Rectal smooth muscle tissue (tissue), 1 donor: Measurements from ENCODE around the gene HADH.
"Not testable (repeated sequence)": the region's sequence is repeated elsewhere in the genome, so short reads cannot be mapped to it uniquely, and the experiment has no call there.

ENCODE experiments used
- H3K27ac ChIP-seq: one replicate; pipeline ENCODE4 v1.7.0; 2013; ENCODE audit warnings: low read depth, low read length, inconsistent platforms
- H3K27me3 ChIP-seq: one replicate; pipeline ENCODE4 v1.7.0; 2013; ENCODE audit warnings: low read length; ENCODE audit not compliant: control insufficient read depth, insufficient read depth
- H3K36me3 ChIP-seq: one replicate; pipeline ENCODE4 v1.7.0; 2013; ENCODE audit warnings: low read length; ENCODE audit not compliant: control insufficient read depth, insufficient read depth
- H3K4me1 ChIP-seq: one replicate; pipeline ENCODE4 v1.7.0; 2013; ENCODE audit warnings: low read length; ENCODE audit not compliant: control insufficient read depth, insufficient read depth
- H3K4me3 ChIP-seq: one replicate; pipeline ENCODE4 v1.7.0; 2013; ENCODE audit warnings: low read length
- H3K9ac ChIP-seq: one replicate; pipeline ENCODE4 v1.7.0; 2013; ENCODE audit warnings: low read length

Gene HADH

DNA sequence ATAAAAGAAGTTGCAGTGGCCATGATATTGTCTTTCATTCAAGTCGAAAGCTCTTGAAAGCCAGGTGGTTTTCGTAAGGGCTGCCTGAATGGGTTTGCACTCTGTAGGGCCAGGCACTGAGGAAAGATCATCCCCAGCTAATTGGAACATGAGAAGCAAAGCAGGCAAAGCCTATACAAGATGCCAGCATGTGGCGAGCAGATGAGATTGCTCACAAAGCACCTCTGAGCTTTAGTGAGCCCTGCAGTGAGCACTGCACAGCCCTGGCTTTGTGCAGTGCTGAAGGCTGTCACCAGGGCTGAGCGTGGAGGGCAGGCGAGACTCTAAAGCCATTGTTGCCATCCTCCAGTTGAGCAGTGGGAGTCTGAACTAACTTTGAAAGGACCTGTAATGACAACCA is 53.8 kb downstream of the HADH start:
- Histone ChIP-seq H3K27me3 (no peaks in the 10 kb centered on the region), H3K4me1 (peaks cover 7% of the 10 kb centered on the region), H3K9ac (no peak overlapping the region)

DNA sequence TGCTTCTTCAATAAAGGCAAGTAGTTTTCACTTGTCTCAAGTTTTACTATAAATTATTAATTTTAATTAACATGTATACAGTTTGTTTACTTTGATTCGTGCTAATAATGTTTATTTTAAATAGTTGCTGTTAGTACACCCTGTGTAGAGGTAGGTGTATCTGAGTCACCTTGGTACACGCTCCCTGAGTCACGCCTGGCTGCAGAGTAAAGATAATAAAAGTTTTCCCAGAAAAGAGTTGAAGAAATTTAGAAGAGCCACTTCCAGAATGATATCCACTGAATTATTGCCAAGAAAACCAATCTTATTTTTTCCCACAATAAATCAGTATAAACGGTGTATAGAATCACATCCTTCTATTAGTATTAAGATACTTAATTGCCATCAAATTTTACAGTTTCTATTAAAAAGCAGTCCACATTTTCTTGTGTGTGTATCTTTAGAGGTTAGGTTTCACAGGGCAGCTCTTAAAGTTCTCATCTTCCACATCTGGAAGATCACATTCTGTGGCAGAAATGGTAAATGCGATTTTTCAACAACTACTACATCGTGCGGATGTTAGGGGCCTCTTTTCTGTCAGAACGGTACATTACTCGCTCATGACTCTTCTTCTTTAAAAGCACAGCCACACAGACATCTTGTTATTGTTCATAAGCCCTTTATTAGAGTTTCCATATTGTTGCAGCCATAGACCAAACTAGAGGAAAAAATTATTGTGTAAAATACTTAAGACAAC is 55.4 kb downstream of the HADH start:
- peaks cover 7% of the 10 kb centered on the region for H3K4me1 ChIP-seq
- H3K27ac ChIP-seq: no peak overlapping the region
- H3K27me3 ChIP-seq: no peaks in the 10 kb centered on the region
- no peak overlapping the region for H3K9ac ChIP-seq
- no peak overlapping the region for H3K4me3 ChIP-seq
- no peaks in the 10 kb centered on the region for H3K36me3 ChIP-seq

More for the DNA sequence above, 53.8 kb downstream of the HADH start:
- no peak overlapping the region for H3K27ac ChIP-seq
- no peak overlapping the region for H3K4me3 ChIP-seq
- no peaks in the 10 kb centered on the region for H3K36me3 ChIP-seq

DNA sequence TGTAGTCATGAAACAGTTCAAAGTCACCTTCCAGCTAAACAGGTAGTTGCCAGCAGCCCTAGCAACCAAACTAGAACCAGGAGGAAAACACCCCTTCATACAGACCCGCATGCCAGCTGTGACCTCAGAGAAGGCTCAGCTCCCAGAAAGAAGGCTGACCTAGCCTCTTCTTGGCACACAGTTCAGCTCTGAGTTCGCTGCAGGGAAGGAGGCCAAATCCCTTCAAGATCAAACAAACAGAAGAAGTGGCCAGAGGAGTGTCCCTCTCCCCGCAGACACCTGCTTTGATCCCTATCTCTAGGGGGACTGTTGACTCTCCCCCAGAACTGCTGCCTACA is 56.0 kb downstream of the HADH start:
- Histone ChIP-seq H3K36me3 (no peaks in the 10 kb centered on the region), H3K9ac (no peak overlapping the region), H3K4me3 (no peak overlapping the region), H3K27me3 (no peaks in the 10 kb centered on the region), H3K4me1 (peaks cover 7% of the 10 kb centered on the region), H3K27ac (no peak overlapping the region)

DNA sequence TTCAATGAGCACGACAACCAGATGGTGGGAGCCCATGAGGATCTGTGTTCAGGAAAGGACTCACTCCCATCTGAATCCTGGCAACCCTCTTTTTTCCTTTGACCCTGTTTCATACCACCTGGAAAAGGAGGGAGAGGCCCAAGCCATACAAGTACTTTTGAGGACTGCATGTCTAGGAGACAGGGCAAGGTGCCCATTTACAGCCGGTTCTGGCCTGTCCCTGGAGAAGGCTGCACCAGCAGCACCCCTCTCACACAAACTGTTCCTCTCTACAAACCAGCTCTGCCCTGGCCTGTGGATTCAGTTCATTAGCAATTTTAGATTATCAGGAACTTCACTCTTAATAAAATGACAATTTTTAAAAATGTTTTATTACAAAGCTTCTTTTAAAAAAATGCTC is 57.5 kb downstream of the HADH start:
- peaks cover 7% of the 10 kb centered on the region for H3K4me1 ChIP-seq
- H3K27me3 ChIP-seq: no peaks in the 10 kb centered on the region
- H3K36me3 ChIP-seq: no peaks in the 10 kb centered on the region
- H3K9ac ChIP-seq: no peak overlapping the region
- H3K4me3 ChIP-seq: no peak overlapping the region
- no peak overlapping the region for H3K27ac ChIP-seq

DNA sequence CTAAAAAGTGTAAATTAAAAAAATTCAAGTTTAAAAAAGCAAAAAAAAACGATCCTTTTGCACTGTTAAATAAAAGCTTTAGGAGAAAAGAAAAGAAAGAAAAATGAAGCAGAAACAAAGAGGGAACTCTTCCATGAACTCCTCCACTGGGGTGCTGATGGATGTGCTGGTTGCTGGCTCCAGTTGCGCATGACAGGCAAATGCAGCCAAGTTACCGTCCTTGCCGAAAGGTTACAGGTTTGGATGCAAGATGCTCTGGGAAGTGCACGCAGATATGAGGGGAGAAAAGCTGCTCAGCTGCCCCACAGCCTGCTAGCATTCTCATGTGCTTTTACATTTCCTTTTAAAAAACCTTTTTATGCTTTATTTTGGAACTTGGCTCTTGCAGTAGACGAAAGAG is 58.5 kb downstream of the HADH start:
- H3K27ac ChIP-seq: no peak overlapping the region
- H3K27me3 ChIP-seq: no peaks in the 10 kb centered on the region
- no peaks in the 10 kb centered on the region for H3K36me3 ChIP-seq
- H3K4me3 ChIP-seq: no peak overlapping the region
- H3K4me1 ChIP-seq: peaks cover 7% of the 10 kb centered on the region
- H3K9ac ChIP-seq: no peak overlapping the region

DNA sequence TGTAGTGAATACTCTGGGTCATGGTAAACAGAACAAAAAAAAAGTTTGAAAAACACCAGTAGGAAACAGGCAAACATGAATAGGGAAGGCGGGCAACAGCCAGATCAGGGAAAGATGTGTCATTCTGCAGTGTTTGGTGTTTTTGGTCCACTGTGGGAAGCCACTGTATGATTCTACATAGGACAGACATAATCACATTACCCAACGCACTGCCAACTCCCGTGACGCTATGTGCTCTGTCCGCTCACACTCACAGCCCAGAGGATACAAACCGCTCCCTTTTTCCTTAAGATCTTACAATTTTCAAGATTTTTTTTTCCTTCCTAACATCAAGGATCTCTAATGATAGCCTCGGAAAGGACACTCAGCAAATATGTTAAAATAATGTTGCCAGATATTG is 59.3 kb downstream of the HADH start:
- Histone ChIP-seq H3K27ac (no peak overlapping the region), H3K36me3 (no peaks in the 10 kb centered on the region), H3K4me3 (no peak overlapping the region), H3K27me3 (no peaks in the 10 kb centered on the region), H3K4me1 (peaks cover 7% of the 10 kb centered on the region), H3K9ac (no peak overlapping the region)

DNA sequence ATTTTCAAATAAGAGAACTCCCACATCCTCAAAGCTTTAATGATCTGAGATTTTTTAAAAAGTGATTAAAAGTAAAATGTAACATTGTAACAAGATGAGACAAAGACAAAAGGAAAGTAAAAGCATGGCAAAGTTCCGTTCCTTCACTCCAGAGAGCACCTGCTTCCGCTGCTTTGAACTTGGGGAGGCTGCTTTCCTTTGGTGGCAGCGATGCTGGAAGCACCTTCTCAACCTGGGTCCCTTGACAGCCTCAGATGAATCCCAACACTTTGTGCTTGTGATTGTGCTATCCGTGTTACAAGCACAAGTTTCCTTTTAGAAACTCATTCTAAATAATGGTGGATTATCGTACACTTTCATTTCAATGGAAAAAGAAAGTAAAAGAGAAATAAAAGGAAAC is 59.7 kb downstream of the HADH start:
- Histone ChIP-seq H3K9ac (no peak overlapping the region), H3K27ac (no peak overlapping the region), H3K4me3 (no peak overlapping the region), H3K4me1 (peaks cover 7% of the 10 kb centered on the region), H3K36me3 (no peaks in the 10 kb centered on the region), H3K27me3 (no peaks in the 10 kb centered on the region)

DNA sequence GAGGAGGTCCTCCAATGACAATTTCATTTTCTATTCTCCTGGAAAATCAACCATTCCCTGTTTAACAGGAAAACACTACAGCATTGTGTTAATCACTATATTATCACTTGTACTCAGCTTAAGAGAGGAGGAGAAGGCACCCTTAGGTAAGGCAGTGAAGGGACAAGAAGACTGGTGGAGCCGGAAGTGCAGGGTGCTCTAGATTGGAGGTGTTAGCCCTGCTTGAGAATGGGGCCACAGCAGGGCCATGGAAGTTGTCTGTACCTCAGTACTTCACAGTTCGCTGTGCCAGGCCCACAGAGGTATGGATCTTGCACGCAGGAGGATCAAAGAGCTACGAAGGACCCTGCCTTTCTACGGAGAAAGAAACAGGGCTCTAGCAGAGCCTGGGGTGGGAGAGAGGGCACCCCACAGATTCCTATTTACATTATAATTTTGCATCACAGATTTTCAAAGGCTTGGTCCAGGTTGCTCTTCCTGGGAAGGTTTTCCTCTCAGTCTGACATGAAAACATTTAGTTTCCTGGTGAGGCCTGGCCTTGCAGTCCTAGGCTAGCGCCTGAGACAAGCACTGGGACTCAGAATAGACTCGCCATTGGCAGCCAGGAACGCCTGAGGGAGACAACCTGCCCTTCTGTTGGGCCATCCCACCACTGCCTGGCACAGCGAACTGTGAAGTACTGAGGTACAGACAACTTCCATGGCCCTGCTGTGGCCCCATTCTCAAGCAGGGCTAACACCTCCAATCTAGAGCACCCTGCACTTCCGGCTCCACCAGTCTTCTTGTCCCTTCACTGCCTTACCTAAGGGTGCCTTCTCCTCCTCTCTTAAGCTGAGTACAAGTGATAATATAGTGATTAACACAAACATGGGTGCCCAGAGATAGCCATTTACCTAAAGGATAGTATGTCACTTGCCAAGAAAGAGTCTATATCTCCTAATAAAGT is 60.8 kb downstream of the HADH start:
- H3K4me3 ChIP-seq, H3K27ac ChIP-seq, H3K9ac ChIP-seq, H3K36me3 ChIP-seq, H3K27me3 ChIP-seq, H3K4me1 ChIP-seq: not testable (repeated sequence)

DNA sequence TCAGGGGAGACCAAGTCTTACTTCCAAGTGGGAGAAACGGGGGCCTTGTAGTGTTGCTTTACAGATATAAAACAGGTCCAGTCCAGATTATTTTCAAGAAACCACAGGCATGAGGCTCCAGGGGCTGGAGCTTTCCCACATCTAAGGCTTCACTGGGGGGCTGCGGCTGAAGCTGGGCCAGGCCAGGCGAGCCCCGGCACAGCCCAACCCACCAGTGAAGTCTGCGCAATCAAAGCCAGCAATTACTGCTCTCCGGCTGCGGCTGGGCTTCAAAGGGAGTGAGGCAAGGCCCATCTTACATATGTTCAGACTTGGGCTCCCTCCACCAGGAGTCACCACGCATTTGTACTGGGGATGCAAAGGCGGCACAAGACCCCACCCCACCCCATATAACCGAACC is 61.7 kb downstream of the HADH start:
- Histone ChIP-seq H3K27me3 (no peaks in the 10 kb centered on the region), H3K9ac (no peak overlapping the region), H3K36me3 (no peaks in the 10 kb centered on the region), H3K27ac (no peak overlapping the region), H3K4me3 (no peak overlapping the region), H3K4me1 (no peaks in the 10 kb centered on the region)

DNA sequence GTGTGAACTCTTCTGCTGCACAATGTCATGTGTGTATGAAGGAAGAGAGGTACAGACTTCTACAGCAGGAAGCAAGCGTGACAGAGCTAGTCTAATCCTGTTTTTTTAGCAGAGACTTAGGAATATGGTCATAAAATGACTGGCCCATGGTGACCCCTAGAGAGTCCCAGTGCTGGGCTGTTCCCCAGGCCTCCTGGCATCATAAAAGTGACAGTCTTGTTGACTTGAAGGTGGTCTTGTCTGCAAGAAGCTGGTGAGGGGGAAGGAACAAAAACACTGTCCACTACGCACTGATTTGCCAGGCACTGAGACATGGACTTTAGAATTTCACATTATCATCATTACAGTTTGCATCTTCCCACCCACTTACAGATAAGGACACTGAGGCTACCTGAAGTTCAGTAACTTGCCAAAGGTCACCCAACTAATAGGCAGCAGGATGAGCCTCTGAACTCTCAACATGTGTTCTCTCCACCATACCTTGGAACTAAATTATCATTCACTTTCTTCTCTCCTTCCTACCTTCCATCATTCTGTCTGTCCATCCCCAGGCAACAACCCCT is 63.0 kb downstream of the HADH start:
- no peak overlapping the region for H3K4me3 ChIP-seq
- no peak overlapping the region for H3K27ac ChIP-seq
- H3K36me3 ChIP-seq: no peaks in the 10 kb centered on the region
- no peaks in the 10 kb centered on the region for H3K4me1 ChIP-seq
- no peak overlapping the region for H3K9ac ChIP-seq
- no peaks in the 10 kb centered on the region for H3K27me3 ChIP-seq

DNA sequence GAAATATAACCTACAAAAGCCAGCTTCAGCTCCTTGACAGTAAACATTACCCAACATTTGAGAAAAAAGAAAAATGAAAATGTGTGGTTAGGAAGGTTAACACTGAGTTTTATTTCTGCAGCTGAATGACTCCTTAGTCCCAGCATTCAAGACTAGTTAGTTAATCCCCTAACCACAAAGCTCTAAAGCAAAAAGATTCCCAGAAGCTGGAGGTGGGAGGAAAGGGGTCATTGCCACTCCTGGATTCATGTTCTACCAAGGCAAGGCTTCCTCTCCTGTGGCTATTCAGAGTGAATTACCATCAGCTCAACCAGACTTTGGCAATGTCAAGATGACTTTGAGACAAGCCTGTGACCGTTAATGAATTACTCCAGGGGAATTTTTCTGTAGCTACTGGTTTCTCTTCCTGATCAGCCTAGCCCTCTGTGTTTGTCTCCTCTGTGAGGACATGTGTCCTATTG is 63.6 kb downstream of the HADH start:
- Histone ChIP-seq H3K9ac (no peak overlapping the region), H3K36me3 (no peaks in the 10 kb centered on the region), H3K27ac (no peak overlapping the region), H3K4me3 (no peak overlapping the region), H3K4me1 (no peaks in the 10 kb centered on the region), H3K27me3 (no peaks in the 10 kb centered on the region)

DNA sequence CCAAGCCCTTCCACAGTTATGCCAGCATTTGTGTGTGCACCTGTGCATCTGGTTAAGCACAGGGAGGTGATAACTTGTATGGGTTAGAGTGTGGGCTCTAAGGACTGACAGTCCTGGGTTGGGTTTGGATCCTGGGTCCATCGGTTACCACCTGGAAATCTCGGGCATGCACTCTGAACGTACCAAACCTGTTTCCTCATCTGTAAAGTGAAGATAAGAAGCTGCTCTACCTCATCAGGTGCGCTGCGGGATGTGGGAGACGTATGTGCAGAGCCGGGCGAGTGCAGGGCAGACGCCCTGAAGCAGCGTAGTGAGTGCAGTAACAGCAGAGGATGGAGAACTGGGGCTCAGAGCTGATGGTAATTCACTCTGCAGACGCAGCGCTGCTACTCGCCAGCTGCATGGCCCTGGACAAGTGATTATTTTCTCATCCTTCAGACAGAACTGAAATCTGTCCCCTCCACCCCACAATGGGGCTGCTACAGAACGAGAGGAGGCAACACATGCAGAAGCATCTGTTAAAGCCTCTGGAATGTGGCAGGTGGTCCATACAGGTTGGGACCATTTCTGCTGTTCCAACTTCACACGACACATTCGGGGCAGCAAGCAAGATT is 64.4 kb downstream of the HADH start:
- H3K36me3 ChIP-seq: no peaks in the 10 kb centered on the region
- H3K27me3 ChIP-seq: no peaks in the 10 kb centered on the region
- no peak overlapping the region for H3K9ac ChIP-seq
- no peak overlapping the region for H3K27ac ChIP-seq
- H3K4me1 ChIP-seq: no peaks in the 10 kb centered on the region
- H3K4me3 ChIP-seq: no peak overlapping the region
